Prostate gland (tissue), 2 donors: ENCODE data around the gene DNMT3A.

Experiments used
- POLR2A ChIP-seq: fragments of 450-650 bp; IDR thresholded peaks from one replicate; pipeline ENCODE4 v1.6.1; 2016; ENCODE audit warnings: antibody characterized with exemption, mild to moderate bottlenecking
- POLR2AphosphoS5 ChIP-seq: sonication (generic); formaldehyde crosslinking; IDR thresholded peaks from one replicate; pipeline ENCODE4 v1.6.1; 2017; ENCODE audit warnings: antibody characterized with exemption
- TF ChIP-seq, protein P1 (sequence below), 4 experiments: fragments of 200-600 bp in 2 of 4; fragments of 450-650 bp in 2 of 4; sonication (generic) in 2 of 4; IDR thresholded peaks; 1 replicate in 3 of 4; 2 replicates in 1 of 4; pipeline ENCODE4 v1.5.1; 2016 to 2019; ENCODE audit warnings: antibody characterized with exemption in 4 of 4, mild to moderate bottlenecking in 2 of 4, moderate library complexity in 2 of 4

DNA sequence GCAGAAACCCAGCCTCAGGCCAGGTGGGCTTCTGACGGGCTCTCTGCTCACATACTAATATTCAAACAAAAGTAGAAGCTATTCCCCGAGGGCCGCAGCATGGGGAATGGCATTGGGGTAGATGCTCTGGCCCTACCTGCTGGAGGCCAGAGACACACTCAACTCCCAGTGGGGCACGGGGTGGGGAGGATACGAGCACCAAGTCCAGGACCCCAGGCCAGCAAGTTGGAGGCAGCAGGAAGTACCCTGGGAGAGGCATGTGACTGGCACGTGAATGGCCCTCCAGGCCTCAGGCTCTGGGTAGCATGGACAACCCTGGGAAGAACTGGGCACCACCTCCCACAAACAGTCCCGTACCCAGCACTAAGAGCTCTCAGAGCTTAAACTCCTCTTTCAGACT lies 3.8 kb downstream of the DNMT3A start:
- no peak for TF ChIP-seq POLR2AphosphoS5
- TF ChIP-seq, protein P1, sequence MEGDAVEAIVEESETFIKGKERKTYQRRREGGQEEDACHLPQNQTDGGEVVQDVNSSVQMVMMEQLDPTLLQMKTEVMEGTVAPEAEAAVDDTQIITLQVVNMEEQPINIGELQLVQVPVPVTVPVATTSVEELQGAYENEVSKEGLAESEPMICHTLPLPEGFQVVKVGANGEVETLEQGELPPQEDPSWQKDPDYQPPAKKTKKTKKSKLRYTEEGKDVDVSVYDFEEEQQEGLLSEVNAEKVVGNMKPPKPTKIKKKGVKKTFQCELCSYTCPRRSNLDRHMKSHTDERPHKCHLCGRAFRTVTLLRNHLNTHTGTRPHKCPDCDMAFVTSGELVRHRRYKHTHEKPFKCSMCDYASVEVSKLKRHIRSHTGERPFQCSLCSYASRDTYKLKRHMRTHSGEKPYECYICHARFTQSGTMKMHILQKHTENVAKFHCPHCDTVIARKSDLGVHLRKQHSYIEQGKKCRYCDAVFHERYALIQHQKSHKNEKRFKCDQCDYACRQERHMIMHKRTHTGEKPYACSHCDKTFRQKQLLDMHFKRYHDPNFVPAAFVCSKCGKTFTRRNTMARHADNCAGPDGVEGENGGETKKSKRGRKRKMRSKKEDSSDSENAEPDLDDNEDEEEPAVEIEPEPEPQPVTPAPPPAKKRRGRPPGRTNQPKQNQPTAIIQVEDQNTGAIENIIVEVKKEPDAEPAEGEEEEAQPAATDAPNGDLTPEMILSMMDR (IDR thresholded peaks at IDR 0.05) = no peak
- no peak for TF ChIP-seq POLR2A
